MM.1S (cell line): ENCODE measurements around the gene CDKL4.

Experiments
- DNase-seq: peaks from one replicate; pipeline ENCODE4 v3.0.0-alpha.2; 2015
- H2AFZ ChIP-seq: fragments of 300-600 bp; sonication (generic); 2 replicates; pipeline ENCODE4 v1.6.0; 2016; ENCODE audit warnings: antibody characterized with exemption, low read length
- H3F3A ChIP-seq: fragments of 300-600 bp; sonication (generic); 2 replicates; pipeline ENCODE4 v1.6.1; 2016; ENCODE audit warnings: mild to moderate bottlenecking, antibody characterized with exemption, low read length, moderate library complexity, mixed read lengths; ENCODE audit not compliant: insufficient read depth
- H3K27ac ChIP-seq: fragments of 300-600 bp; sonication (generic); 2 replicates; pipeline ENCODE4 v1.5.1; 2016; ENCODE audit warnings: mild to moderate bottlenecking, low read length
- H3K27me3 ChIP-seq: fragments of 300-600 bp; sonication (generic); replicated peaks from 2 replicates; pipeline ENCODE4 v1.6.0; 2016; ENCODE audit warnings: low read length; ENCODE audit not compliant: insufficient read depth
- H3K36me3 ChIP-seq: fragments of 300-600 bp; sonication (generic); replicated peaks from 2 replicates; pipeline ENCODE4 v1.6.1; 2016; ENCODE audit warnings: mild to moderate bottlenecking, low read length, mixed read lengths; ENCODE audit not compliant: insufficient read depth
- H3K4me1 ChIP-seq: fragments of 300-600 bp; sonication (generic); 2 replicates; pipeline ENCODE4 v1.6.1; 2016; ENCODE audit warnings: low read length, mixed read lengths
- H3K4me2 ChIP-seq: fragments of 300-600 bp; sonication (generic); 2 replicates; pipeline ENCODE4 v1.6.0; 2016; ENCODE audit warnings: low read depth, low read length
- H3K4me3 ChIP-seq: fragments of 300-600 bp; sonication (generic); 2 replicates; pipeline ENCODE4 v1.5.1; 2016; ENCODE audit warnings: low read length, mixed read lengths
- H3K79me2 ChIP-seq: fragments of 300-600 bp; sonication (generic); 2 replicates; pipeline ENCODE4 v1.6.1; 2016; ENCODE audit warnings: mixed run types, low read length, mixed read lengths
- H3K9ac ChIP-seq: fragments of 300-600 bp; sonication (generic); 2 replicates; pipeline ENCODE4 v1.6.1; 2016; ENCODE audit warnings: low read length, mixed read lengths
- H3K9me2 ChIP-seq: fragments of 300-600 bp; sonication (generic); replicated peaks from 2 replicates; pipeline ENCODE4 v1.6.1; 2016; ENCODE audit warnings: mild to moderate bottlenecking, low read length, mixed read lengths; ENCODE audit not compliant: insufficient read depth
- H3K9me3 ChIP-seq: fragments of 300-600 bp; sonication (generic); replicated peaks from 2 replicates; pipeline ENCODE4 v1.6.1; 2016; ENCODE audit warnings: mild to moderate bottlenecking, low read length, mixed read lengths; ENCODE audit not compliant: insufficient read depth
- H4K20me1 ChIP-seq: fragments of 300-600 bp; sonication (generic); 2 replicates; pipeline ENCODE4 v1.6.1; 2016; ENCODE audit warnings: mild to moderate bottlenecking, low read length, moderate library complexity, mixed read lengths; ENCODE audit not compliant: insufficient read depth
- CTCF ChIP-seq: fragments of 300-600 bp; sonication (generic); IDR thresholded peaks from 2 replicates; pipeline ENCODE4 v1.5.1; 2016; ENCODE audit warnings: antibody characterized with exemption, low read length, mixed read lengths
- EZH2 ChIP-seq: fragments of 300-600 bp; sonication (generic); optimal IDR thresholded peaks from 2 replicates; pipeline ENCODE3; 2017; ENCODE audit warnings: low read depth, mild to moderate bottlenecking, antibody characterized with exemption, low read length, mixed read lengths
- EZH2phosphoT487 ChIP-seq: fragments of 300-600 bp; sonication (generic); IDR thresholded peaks from 2 replicates; pipeline ENCODE4 v1.6.1; 2018; ENCODE audit warnings: antibody characterized with exemption, low read length

CDKL4 gene

GRCh38 chr2:39283561-39283960 lies 39.8 kb upstream of the CDKL4 start:
- Histone ChIP-seq H3K4me1 (no peaks in the 10 kb centered on the region), H3K9me2 (no peaks in the 10 kb centered on the region), H3F3A (no peaks in the 10 kb centered on the region), H3K9me3 (no peaks in the 10 kb centered on the region), H3K4me2 (no peak overlapping the region), H3K27ac (no peak overlapping the region), H3K79me2 (no peaks in the 10 kb centered on the region), H2AFZ (no peak overlapping the region), H4K20me1 (no peaks in the 10 kb centered on the region), H3K27me3 (no peaks in the 10 kb centered on the region), H3K9ac (no peak overlapping the region), H3K4me3 (no peak overlapping the region), H3K36me3 (no peaks in the 10 kb centered on the region)
- no peak for DNase-seq
- no peak for TF ChIP-seq EZH2

- Histone ChIP-seq H3K4me2 (no peak overlapping the region), H3F3A (no peaks in the 10 kb centered on the region), H3K9me3 (no peaks in the 10 kb centered on the region), H3K4me1 (no peaks in the 10 kb centered on the region), H3K36me3 (no peaks in the 10 kb centered on the region; the same call in 1 of the 2 replicates), H3K27ac (no peak overlapping the region), H3K9me2 (no peaks in the 10 kb centered on the region), H3K27me3 (no peaks in the 10 kb centered on the region), H3K9ac (no peak overlapping the region), H3K4me3 (no peak overlapping the region), H4K20me1 (no peaks in the 10 kb centered on the region), H3K79me2 (no peaks in the 10 kb centered on the region), H2AFZ (no peak overlapping the region)
- DNase-seq, result no peak
- TF ChIP-seq EZH2 (no peak), EZH2phosphoT487 (no peak), CTCF (no peak)
Observed at GRCh38 chr2:39281391-39281790, 37.6 kb upstream of the CDKL4 start.

GRCh38 chr2:39275016-39275415 lies 31.2 kb upstream of the CDKL4 start:
- Histone ChIP-seq H3K79me2 (no peaks in the 10 kb centered on the region), H3K4me3 (no peak overlapping the region), H3K4me1 (no peaks in the 10 kb centered on the region), H2AFZ (no peak overlapping the region), H3K36me3 (no peaks in the 10 kb centered on the region; the same call in 1 of the 2 replicates), H3K9ac (no peak overlapping the region), H3K27me3 (no peaks in the 10 kb centered on the region), H4K20me1 (no peaks in the 10 kb centered on the region), H3K4me2 (no peak overlapping the region), H3K9me2 (no peaks in the 10 kb centered on the region), H3K27ac (no peak overlapping the region), H3F3A (no peaks in the 10 kb centered on the region), H3K9me3 (no peaks in the 10 kb centered on the region)
- TF ChIP-seq CTCF, result no peak
- TF ChIP-seq EZH2, result no peak
- TF ChIP-seq EZH2phosphoT487, result no peak
- DNase-seq, result no peak

- Histone ChIP-seq H3K9ac (no peak overlapping the region), H3K27me3 (no peaks in the 10 kb centered on the region), H3K4me3 (no peak overlapping the region), H2AFZ (no peak overlapping the region), H3K79me2 (no peaks in the 10 kb centered on the region), H3K9me2 (no peaks in the 10 kb centered on the region), H3K27ac (no peak overlapping the region), H3K36me3 (no peaks in the 10 kb centered on the region), H3K9me3 (no peaks in the 10 kb centered on the region), H3K4me1 (peaks cover 21% of the 10 kb centered on the region), H4K20me1 (no peaks in the 10 kb centered on the region), H3F3A (peaks cover 17% of the 10 kb centered on the region), H3K4me2 (no peak overlapping the region)
- no peak for DNase-seq
- TF ChIP-seq EZH2phosphoT487 (no peak), CTCF (no peak), EZH2 (no peak)
Observed at GRCh38 chr2:39269941-39270340, 26.2 kb upstream of the CDKL4 start.
